ENCODE measurements around the gene SPOP. TPM values are rescaled to one million over a fixed set of nuclear protein-coding genes. Genes with fewer than 3 reads are reported as not detected.

SPOP gene
- 31.8 and 41.0 TPM in 2 replicates for total RNA-seq (2014; rRNA removed; shearing (Covaris generic))

GRCh38 chr17:49677933-49678847, at the start of gene SPOP:
SPOP (minus strand) TSS chr17:49678097; CDS start chr17:49622810, 55,287 bp downstream.

GRCh38 chr17:49707608-49708514, 30.0 kb upstream of the SPOP start, which contains the start of gene SLC35B1:
SLC35B1 (minus strand) TSS chr17:49707964; CDS start chr17:49707833, 131 bp downstream.

GRCh38 chr17:49575679-49576087, 102.2 kb downstream of the SPOP start, which contains the start of gene NXPH3:
NXPH3 (plus strand) TSS chr17:49575871; CDS start chr17:49576220, 349 bp downstream.

Other genes starting within 250 kb of the SPOP start
- 13.1 and 16.0 TPM in 2 replicates for gene NGFR, start 182.8 kb downstream of the SPOP start, total RNA-seq (2014; rRNA removed; shearing (Covaris generic))
- gene NXPH3, start 102.2 kb downstream of the SPOP start, total RNA-seq (2014; rRNA removed; shearing (Covaris generic)), result not detected in 2 replicates
- gene SLC35B1, start 29.9 kb upstream of the SPOP start, total RNA-seq (2014; rRNA removed; shearing (Covaris generic)), result 54.8 and 58.8 TPM in 2 replicates
- gene FAM117A, start 86.0 kb upstream of the SPOP start, total RNA-seq (2014; rRNA removed; shearing (Covaris generic)), result 0.98 and 3.4 TPM in 2 replicates
- 44.1 and 47.9 TPM in 2 replicates for gene KAT7, start 110.6 kb upstream of the SPOP start, total RNA-seq (2014; rRNA removed; shearing (Covaris generic))
- gene TAC4, start 170.0 kb upstream of the SPOP start, total RNA-seq (2014; rRNA removed; shearing (Covaris generic)), result 1.2 TPM in 1 of 2 replicates, not detected in the other

All from A375 (cell line).